ENCODE data around the gene KIF19.

The KIF19 gene

GRCh38 chr17:74304184-74304583 is 21.8 kb upstream of the KIF19 start:
- DNase-seq = no peak

DNA sequence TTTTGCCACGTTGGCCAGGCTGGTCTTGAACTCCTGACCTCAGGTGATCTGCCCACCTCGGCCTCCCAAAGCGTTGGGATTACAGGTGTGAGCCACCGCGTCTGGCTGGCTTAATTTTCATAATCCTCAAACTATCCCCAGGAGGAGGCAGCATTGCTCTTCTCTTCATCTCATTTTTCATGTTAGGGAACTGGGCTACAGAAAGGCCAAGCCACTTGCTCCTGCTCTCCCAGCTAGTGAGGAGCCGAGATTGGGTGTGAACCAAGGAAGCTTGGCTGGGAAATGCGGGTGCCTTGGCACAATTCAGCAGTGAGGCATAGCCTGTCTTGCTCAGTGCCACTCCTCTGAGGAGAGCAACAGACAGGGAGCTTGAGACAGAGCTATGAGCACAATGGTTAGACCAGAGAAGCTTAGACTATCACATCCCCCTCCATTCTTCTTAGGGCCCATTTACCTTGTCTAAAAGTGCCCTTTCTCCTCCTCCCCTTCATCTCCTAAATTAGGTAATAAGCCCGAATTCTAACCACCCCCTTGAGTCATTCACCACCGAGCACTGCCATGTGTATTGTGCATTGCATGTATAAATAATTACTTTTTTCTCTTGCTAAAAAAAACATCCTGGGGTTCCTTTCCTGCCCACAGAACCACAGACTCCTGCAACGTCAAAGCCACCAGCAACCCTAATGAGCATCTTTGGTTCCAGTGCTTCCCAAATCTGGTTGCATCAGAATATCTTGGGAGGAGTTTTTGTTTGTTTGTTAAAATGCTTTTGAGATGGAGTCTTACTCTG is 20.0 kb upstream of the KIF19 start:
- no peak for DNase-seq

DNA sequence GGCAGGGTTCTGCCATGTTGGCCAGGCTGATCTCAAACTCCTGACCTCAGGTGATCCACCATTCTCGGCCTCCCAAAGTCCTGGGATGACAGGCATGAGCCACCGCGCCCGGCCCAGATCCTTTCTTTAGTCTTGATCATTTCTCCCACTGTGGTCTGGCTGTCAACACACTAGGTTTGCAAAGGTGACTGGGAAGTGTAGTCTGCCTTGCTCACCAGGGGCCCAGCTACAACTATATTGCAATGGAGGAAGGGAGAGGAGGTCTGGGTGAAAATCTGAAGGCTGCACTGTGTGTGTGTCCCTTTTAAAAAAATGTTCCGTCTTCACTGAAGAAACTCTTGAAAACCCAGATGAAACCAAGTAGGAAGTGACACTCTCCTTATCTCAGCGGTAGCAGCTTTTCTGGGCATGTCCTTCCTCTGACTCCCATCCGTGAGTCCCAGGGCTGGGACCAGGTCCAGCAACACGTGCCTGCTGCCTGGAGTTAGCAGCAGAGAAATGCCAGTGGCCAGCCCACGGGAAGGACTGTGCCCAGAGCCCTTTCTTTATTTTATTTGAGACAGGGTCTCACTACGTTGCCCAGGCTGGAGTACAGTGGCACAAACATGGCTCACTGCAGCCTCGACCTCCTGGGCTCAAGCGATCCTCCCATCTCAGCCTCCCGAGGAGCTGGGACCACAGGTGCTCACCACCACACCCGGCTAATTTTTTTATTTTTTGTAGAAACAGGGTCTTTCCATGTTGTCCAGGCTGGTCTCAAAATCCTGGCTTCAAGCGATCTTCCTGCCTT is 17.8 kb upstream of the KIF19 start:
- DNase-seq = no peak

DNA sequence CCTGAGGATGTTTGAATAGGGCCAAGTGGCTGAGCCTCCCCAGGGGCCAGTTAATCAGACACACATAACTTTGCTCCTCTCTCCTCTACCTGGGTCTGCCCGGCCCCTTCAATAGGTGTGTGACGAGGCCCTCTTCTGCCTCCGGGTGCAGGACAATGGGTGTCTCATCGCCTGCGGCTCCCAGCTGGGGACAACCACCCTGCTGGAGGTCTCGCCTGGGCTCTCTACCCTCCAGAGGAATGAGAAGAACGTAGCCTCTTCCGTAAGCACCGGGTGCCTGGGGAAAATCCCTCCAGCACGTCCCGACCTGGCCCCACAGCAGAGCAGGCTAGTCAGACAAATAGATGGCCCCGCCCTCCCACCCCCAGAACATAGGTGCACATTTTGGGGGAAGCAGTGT is 16.1 kb upstream of the KIF19 start:
- no peak for DNase-seq

- DNase-seq = no peak
Observed at GRCh38 chr17:74314877-74315276, 11.1 kb upstream of the KIF19 start.

DNA sequence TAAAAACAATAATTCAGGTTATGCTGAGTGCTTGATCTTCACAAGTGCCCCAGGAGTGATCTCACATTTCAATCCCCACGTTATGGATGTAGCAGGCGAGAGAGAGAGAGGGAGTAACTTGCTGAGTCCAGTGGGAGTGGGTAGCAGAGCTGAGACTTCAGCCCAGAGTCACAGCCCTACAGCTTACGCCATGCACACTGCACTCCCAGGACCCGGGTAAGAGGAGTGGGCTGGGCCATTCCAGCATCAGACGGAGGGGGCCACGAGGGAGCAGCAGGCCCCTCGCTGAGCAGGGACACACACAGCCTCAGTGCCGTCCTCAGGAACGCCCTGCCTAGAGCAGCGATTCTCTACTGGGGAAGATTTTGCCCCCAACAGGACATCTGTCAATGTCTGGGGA is 9.8 kb upstream of the KIF19 start:
- DNase-seq = no peak

GRCh38 chr17:74317071-74317470 is 9.0 kb upstream of the KIF19 start:
- no peak for DNase-seq

DNA sequence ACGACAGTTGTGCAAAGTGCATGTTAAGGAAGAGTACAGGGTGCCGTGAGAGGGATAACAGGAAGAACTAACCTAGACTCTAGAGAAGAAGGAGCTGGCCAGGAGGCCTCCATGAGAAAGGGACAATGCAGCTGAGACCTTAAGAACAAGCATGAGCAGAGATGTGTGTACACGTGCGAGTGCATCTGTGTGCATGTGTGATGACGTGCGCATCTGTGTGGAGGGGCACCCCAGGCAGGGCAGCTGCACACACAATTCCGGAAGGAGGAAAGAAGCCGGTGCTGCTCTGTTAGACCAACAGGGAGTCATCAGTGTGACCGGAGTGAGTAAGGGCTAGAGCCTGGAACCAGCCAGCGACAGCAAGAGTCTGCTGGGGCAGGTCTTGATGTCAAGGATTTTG is 7.6 kb upstream of the KIF19 start:
- DNase-seq = no peak

- no peak for DNase-seq
Observed at GRCh38 chr17:74324521-74324920, 1.5 kb upstream of the KIF19 start.

DNA sequence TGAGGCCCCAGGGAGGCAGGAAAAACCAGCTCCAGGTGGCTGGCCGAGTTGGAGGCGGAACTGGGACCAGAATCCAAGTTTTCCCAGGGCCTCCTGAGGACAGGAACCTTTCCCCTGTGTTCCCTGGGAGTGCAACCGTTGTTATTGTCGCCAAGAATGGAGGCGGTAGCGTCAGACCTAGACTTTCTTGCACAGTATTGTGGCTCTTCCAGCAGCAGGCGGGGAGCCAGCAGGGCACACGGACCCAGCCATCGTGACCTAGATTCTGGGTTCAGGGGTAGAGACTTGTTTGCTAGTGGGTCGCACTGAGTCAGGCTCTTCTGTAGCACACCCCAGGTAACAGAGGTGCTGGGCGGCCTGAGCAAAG is 667 bp upstream of the KIF19 start:
- no peak for DNase-seq

DNA sequence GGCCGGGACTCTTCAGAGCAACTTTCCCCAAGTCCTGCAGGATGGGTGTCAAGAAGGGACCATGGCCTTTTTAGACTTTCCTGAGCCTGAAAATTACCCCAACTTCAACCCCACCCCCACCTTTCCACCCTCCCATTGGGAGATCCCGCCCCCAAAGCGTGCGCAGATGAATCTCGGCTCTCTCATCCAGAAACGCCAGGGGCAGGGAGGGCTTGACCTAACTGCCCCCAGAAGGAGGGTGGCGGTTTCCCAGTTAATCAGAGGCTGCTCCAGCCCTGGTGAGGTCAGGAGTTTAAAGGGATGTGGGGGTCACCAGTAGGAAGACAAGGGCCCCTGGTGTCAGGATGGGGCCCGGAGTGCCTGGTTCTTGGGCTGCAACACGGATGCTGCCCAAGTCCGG is 480 bp downstream of the KIF19 start:
- DNase-seq = no peak

DNA sequence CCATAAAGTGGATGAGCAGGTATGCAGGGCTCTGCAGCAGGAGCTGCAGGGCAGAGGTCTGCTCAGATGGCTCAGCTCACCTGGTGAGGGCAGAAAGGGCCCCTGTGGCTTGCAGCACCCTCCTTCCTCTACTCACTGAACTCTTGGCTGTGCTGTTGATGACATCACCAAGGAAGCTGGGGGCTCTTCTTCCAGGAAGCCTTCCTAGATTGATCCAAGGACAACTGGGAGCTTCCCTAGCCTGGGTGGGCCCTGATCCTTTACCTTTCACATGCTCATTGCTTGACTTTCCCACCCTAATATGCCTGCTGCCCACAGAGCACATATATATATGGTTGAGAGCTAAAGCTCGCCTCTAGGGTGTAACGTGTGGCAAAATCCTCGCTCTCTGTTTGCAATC is 2.5 kb downstream of the KIF19 start:
- no peak for DNase-seq

GRCh38 chr17:74329378-74329777 is 3.4 kb downstream of the KIF19 start:
- no peak for DNase-seq

GRCh38 chr17:74330446-74330845 is 4.4 kb downstream of the KIF19 start:
- peak; percentile 17 for DNase-seq

GRCh38 chr17:74332017-74332650 is 6.1 kb downstream of the KIF19 start:
- peak; percentile 87 for DNase-seq

DNA sequence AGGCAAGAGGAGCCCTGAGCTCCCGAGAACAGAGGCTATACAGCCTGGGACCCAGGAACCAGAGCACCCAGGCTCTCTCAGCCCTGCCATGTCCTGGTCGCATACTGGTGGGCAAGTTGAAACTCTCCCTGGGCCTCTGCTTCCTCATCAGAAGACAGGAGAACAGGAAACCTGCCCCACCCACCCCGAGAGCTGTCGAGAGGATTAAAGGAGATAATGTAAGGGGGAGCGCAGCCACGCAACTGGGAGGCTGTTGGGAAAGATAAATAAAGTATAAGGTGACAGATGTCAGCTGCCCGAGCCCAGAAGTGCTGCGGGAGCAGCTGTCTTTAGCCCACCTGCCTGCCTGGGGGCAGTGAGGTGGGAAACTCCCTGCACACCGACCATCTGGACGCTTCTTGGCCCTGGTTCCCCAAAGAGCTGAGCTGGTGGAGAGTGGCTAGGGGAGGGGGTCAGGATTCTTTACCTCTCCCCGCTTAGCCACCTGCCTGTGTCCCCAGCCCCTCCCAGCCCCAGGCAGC is 6.8 kb downstream of the KIF19 start:
- DNase-seq = peak; percentile 90

- no peak for DNase-seq
Observed at GRCh38 chr17:74334393-74335039, 8.5 kb downstream of the KIF19 start.

DNA sequence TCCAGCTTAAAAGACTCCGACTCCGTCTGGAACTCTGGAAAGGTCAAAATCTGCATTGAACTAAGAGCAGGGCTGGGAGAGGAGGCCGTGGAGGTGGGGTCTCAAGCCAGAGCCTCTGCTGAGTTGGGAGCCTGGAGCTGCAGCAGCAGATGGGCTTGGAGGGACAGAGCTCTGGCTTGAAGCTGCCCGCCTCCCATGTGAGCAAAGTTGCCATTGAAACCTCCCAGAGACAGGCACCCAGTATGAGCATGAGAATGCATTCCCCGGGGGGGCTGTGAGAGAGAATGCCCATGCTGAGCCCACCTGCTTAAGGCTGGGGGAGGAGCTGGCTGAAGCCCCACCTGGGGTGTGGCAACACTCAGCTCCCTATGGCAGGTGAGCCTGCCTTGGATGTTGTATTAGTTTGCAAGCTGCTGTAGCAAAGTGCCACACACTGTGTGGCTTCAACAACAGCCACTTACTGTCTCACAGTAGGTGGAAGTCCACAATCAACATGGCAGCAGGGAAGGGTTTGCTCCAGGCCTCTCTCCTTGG is 9.6 kb downstream of the KIF19 start:
- no peak for DNase-seq

DNA sequence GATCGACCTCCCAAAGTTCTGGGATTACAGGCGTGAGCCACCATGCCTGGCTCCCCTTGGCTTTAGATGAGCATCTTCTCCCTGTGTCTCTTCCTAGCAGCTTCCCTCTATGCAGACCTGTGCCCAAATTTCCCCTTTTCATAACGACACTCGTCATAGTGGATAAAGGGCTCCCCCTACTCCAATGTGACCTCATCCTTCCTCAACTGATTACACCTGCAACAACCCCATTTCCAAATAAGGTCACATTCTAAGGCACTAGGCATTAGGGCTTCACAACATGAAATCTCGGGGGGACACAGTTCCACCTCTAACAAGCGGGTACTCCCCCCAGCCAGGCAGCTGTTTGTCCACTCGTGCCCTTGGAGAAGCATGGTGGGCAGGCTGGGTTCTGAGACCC is 10.3 kb downstream of the KIF19 start:
- no peak for DNase-seq

DNA sequence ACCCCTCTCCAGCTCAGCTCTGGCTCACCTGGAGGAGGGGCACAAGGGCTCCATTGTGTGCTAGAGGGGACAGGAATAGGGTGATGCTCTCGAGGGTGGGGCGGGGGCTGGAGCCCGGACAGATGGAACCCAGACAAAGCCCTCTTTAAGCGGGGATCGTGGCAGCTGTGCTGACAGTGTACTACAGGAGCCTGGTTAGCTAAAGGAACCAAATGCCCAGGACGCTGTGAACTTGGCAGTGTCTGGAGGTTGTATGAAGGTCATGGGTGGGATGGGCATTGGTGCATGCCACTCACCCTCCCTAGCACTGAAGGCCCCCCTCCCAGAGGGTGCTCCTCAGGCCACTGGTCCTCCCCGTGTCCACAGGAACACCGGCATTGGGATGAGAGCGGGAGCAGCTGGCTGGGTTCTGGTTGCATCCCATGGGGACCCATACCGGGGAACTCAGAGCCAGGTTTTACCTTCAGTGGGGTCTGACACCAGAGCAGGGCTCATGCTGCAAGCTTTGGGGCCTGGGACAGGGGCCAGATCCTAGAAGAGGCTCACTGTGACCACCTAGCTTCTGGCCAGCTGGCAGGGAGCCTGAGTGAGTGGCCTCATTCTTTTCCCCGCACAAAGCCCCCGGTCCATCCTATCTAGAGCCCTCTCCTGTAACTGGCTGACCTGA is 11.9 kb downstream of the KIF19 start:
- peak; percentile 48 for DNase-seq

- DNase-seq = peak; percentile 76
Observed at GRCh38 chr17:74339537-74340195, 13.6 kb downstream of the KIF19 start.

Data from NCI-H2029 (cell line).